ENCODE measurements around the gene LMAN2L.

The LMAN2L gene

DNA sequence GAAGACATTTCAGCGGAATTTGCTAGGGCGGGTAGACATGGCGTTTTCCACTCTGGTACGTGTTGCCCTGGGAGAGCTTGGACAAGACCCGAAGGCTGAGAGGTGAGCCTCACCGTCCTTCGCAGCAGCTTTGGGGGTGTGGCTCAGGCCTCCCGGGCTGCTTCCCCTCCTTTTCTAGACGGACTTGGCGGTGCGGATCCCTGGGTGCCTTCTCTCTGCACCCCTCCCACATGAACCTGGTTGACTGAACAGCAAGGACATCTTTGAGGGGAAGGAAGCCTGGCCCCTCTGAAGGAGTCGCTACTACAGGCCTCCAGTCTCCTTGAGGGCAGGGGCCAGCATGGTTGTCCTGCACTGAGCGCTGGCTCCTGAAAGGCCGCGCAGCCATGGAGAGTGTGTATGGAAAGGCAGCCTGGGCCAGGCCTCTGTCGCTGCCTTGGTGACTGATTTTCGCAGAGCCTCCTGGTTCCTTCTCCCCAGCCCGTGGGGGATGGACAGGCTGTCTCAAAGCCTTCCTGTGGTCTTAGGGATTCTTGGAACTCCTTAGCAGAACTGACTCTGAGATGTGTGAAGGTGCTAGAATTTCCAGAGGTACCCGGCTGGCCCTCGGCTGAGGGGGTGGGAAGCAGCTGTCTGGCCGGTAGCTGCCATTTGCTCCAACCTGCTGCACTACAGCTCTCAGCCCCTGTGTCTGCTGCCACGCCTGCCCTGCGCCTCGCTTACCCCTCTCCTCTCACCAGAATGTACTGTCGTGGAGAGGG lies 30.8 kb upstream of the LMAN2L start:
- H3K9ac ChIP-seq (ENCODE audit: low read length): no peak overlapping the region
- H3K4me1 ChIP-seq (ENCODE audit: control insufficient read depth, insufficient read depth, low read length): peaks cover 13% of the 10 kb centered on the region; the same call in 1 of the 2 replicates
- no peak overlapping the region for H3K27ac ChIP-seq (ENCODE audit: low read depth, low read length)
- no peak overlapping the region for H3K4me3 ChIP-seq (ENCODE audit: low read depth, low read length)
- no peaks in the 10 kb centered on the region for H3K9me3 ChIP-seq (ENCODE audit: control insufficient read depth, insufficient read depth, low read depth, low read length)
- H3K36me3 ChIP-seq (ENCODE audit: control insufficient read depth, insufficient read depth, low read length): no peaks in the 10 kb centered on the region
- H3K27me3 ChIP-seq (ENCODE audit: control insufficient read depth, insufficient read depth, low read length): no peaks in the 10 kb centered on the region

DNA sequence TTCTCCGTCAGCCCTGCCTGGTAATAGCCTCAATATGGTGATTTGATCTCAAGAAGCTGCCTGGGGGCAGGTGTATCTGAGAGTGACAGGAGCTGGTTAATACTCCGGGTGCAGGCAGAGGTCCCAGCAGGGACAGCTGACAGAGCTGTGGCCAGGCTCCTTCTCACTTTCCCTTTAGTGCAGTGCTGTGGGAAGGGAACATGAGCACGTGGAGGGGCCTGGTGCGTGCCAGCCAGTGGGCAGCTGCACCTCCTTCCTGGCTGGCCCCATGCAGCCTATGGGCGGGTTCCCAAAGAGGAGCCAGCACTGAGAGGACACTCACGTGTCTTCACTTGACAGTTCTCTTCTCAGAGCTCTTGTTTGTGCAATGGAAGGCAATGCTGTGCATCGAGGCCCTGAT lies 29.9 kb upstream of the LMAN2L start:
- H3K36me3 ChIP-seq (ENCODE audit: control insufficient read depth, insufficient read depth, low read length): no peaks in the 10 kb centered on the region
- no peak overlapping the region for H3K4me3 ChIP-seq (ENCODE audit: low read depth, low read length)
- H3K4me1 ChIP-seq (ENCODE audit: control insufficient read depth, insufficient read depth, low read length): peaks cover 13% of the 10 kb centered on the region; the same call in 1 of the 2 replicates

DNA sequence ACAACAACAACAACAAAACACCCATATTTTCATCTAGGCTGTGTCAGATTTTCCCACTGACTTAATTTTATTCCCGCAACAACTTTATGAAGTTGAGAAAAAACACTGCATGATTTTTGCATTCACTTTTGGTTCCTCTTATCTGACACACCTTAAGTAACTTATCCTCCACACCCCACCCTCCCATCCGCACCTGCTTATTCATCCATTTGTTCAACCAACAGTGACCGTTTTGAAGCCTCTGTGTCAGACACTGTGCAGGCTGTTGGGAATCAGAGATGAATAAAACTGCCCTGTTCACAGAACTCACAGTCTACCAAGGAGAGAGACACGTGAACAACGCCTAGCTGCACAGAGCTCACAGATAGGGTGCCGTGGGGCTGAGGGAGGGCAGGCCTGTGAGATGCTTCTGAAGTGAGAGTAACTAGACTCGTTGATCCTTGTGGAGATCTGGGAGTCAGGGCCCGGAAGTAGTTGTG lies 28.3 kb upstream of the LMAN2L start:
- Histone ChIP-seq H3K27me3 (ENCODE audit: control insufficient read depth, insufficient read depth, low read length) (no peaks in the 10 kb centered on the region), H3K36me3 (ENCODE audit: control insufficient read depth, insufficient read depth, low read length) (no peaks in the 10 kb centered on the region), H3K4me3 (ENCODE audit: low read depth, low read length) (no peak overlapping the region), H3K4me1 (ENCODE audit: control insufficient read depth, insufficient read depth, low read length) (peaks cover 27% of the 10 kb centered on the region), H3K27ac (ENCODE audit: low read depth, low read length) (no peak overlapping the region), H3K9me3 (ENCODE audit: control insufficient read depth, insufficient read depth, low read depth, low read length) (no peaks in the 10 kb centered on the region), H3K9ac (ENCODE audit: low read length) (no peak overlapping the region)

More for the DNA sequence above, 29.9 kb upstream of the LMAN2L start:
- Histone ChIP-seq H3K27me3 (ENCODE audit: control insufficient read depth, insufficient read depth, low read length) (no peaks in the 10 kb centered on the region), H3K9me3 (ENCODE audit: control insufficient read depth, insufficient read depth, low read depth, low read length) (no peaks in the 10 kb centered on the region), H3K27ac (ENCODE audit: low read depth, low read length) (no peak overlapping the region), H3K9ac (ENCODE audit: low read length) (no peak overlapping the region)

DNA sequence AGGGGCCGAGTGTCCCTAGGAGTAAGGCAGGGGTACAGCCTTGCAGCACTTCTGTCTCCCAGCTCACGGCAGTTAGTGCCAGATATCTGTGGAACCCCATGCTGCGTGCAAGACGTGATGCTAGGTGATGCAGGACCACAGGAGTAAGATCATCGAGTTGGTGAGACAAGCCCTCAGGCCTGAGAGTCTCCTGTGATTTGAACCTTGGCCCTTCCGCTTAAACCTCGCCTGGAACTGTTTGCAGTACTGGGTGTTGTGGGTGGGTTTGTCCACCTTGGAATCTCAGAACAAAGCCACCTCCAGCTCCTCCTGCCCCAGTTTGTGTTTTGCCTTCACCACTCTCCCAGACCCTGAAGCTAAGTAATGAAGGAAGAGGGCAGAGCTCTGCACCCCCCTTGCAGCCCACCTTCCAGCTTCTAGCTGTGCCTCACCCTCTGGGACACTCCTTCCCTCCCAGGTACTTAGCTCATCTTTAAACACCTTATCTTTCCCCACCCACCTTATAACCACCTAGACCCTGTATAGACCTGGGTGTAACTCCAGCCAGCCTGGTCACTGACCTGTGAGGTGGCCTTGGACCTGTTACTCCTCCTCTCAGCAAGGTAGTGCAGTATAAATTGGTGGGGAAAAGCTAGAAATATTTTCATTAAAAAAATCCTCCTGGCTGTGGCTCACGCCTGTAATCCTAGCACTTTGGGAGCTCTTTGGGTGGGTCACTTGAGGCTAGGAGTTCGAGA lies 27.4 kb upstream of the LMAN2L start:
- H3K4me1 ChIP-seq (ENCODE audit: control insufficient read depth, insufficient read depth, low read length): peaks cover 35% of the 10 kb centered on the region
- H3K36me3 ChIP-seq (ENCODE audit: control insufficient read depth, insufficient read depth, low read length): no peaks in the 10 kb centered on the region
- no peak overlapping the region for H3K9ac ChIP-seq (ENCODE audit: low read length)
- H3K27me3 ChIP-seq (ENCODE audit: control insufficient read depth, insufficient read depth, low read length): no peaks in the 10 kb centered on the region
- no peak overlapping the region for H3K4me3 ChIP-seq (ENCODE audit: low read depth, low read length)
- H3K9me3 ChIP-seq (ENCODE audit: control insufficient read depth, insufficient read depth, low read depth, low read length): no peaks in the 10 kb centered on the region
- H3K27ac ChIP-seq (ENCODE audit: low read depth, low read length): no peak overlapping the region

DNA sequence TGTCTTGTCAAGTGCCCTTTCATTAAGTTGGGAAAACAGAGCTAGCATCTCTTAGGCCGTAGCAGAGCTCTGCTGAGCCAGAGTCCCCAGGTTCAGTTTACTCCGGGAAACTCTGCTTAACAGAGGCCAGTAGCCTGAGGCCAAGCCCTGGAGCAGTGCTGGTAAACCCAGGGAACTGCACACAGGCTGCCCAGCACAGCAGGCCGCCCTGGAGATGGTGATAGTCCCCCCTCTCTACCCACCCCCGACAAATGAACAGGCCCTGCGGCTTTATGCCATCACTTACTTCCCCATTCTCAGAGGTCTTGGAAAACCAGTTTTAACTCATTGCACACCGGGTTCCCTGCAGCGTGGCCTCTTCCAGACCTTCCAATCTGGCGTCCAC lies 24.4 kb upstream of the LMAN2L start:
- peaks cover 47% of the 10 kb centered on the region for H3K4me1 ChIP-seq (ENCODE audit: control insufficient read depth, insufficient read depth, low read length)
- peak overlapping the region; percentile 10 for H3K9ac ChIP-seq (ENCODE audit: low read length)
- H3K9me3 ChIP-seq (ENCODE audit: control insufficient read depth, insufficient read depth, low read depth, low read length): no peaks in the 10 kb centered on the region
- H3K36me3 ChIP-seq (ENCODE audit: control insufficient read depth, insufficient read depth, low read length): no peaks in the 10 kb centered on the region
- peak overlapping the region; percentile 85 for H3K4me3 ChIP-seq (ENCODE audit: low read depth, low read length)
- H3K27ac ChIP-seq (ENCODE audit: low read depth, low read length): 0 out of 2 replicates have a peak overlapping the region, but pooled peaks have one; percentile 14
- peaks cover 4% of the 10 kb centered on the region; the same call in 1 of the 2 replicates for H3K27me3 ChIP-seq (ENCODE audit: control insufficient read depth, insufficient read depth, low read length)

DNA sequence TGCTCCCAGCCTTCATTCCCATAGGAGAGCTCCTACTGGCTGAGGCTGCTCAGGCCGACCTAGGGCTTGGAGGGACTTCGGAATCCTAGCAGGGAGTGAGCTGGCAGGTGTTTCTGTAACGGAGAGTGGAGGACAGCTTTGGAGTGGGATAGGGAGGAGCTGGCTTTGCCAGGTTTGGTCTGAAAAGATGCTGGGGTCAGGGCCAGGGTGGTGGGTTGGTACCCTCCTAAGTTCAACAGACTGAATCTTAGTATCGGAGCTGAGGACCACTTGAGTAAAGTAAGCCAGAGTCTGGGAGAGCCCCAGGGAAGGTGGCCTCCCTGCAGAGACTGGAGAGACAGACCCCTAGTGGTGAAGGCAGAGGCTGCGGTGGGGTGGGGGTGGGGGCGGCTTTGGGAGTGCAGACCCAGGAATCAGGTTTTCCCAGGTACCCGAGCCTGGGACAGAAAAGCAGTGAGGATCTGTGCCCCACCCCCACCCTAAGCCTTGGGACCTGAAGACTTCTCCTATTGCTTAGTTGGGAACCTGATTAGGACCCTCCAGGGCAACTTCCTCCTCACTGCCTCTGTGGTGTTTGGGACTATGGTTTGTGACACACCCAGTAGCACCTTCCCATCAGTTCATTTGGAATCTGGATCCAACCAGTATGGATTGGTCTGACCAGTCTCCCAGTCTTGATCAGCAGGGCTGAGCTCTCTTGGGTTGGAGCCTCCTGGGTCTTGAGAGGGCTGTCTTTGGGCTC lies 23.8 kb upstream of the LMAN2L start:
- Histone ChIP-seq H3K27ac (ENCODE audit: low read depth, low read length) (0 out of 2 replicates have a peak overlapping the region, but pooled peaks have one; percentile 14), H3K4me1 (ENCODE audit: control insufficient read depth, insufficient read depth, low read length) (peaks cover 52% of the 10 kb centered on the region), H3K9me3 (ENCODE audit: control insufficient read depth, insufficient read depth, low read depth, low read length) (no peaks in the 10 kb centered on the region)

DNA sequence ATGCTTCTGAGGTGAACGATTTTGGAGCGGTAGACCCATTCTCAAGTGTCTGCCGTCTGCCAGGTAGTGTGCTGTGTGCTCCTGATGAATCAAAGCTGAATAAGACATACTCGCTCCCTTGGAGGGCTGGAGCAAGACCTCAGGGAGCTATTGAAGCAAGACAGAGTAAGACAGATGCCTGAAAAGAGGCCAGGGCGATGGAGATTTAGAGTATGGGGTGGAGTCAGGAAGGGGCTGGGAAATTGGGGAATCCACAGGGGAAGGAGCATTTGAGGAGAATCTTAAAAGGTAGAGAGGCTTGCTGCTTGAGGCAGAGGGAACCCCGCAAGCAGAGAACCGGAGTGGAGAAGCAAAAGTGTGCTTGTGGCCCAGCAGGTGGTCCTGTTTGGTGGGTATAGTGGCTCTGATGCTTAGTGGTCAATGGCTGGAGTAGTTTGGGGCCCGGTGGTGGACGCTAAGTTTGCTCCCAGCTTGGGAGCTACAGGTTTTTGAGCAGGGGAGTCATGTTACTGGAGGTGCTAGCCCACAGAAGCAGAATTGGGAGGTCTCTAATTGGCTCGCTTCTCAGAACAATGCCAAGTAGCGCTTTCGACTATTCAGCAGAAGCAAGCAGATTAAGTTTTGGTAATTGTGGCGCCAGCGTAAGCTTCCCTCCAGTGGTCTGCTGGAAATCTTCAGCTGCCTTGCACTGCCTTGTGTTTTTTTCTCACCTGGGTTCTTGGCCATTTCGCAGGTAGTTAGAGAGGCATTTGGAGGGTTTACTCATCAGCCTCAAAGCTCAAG lies 22.9 kb upstream of the LMAN2L start:
- no peak overlapping the region for H3K27ac ChIP-seq (ENCODE audit: low read depth, low read length)
- no peak overlapping the region for H3K9ac ChIP-seq (ENCODE audit: low read length)
- no peaks in the 10 kb centered on the region for H3K36me3 ChIP-seq (ENCODE audit: control insufficient read depth, insufficient read depth, low read length)
- H3K4me1 ChIP-seq (ENCODE audit: control insufficient read depth, insufficient read depth, low read length): peaks cover 52% of the 10 kb centered on the region
- peak overlapping the region; percentile 85 for H3K4me3 ChIP-seq (ENCODE audit: low read depth, low read length)
- peaks cover 4% of the 10 kb centered on the region; the same call in 1 of the 2 replicates for H3K27me3 ChIP-seq (ENCODE audit: control insufficient read depth, insufficient read depth, low read length)
- no peaks in the 10 kb centered on the region for H3K9me3 ChIP-seq (ENCODE audit: control insufficient read depth, insufficient read depth, low read depth, low read length)

More for the DNA sequence above, 23.8 kb upstream of the LMAN2L start:
- peaks cover 4% of the 10 kb centered on the region; the same call in 1 of the 2 replicates for H3K27me3 ChIP-seq (ENCODE audit: control insufficient read depth, insufficient read depth, low read length)
- H3K9ac ChIP-seq (ENCODE audit: low read length): peak overlapping the region; percentile 10
- H3K36me3 ChIP-seq (ENCODE audit: control insufficient read depth, insufficient read depth, low read length): no peaks in the 10 kb centered on the region
- H3K4me3 ChIP-seq (ENCODE audit: low read depth, low read length): peak overlapping the region; percentile 85

DNA sequence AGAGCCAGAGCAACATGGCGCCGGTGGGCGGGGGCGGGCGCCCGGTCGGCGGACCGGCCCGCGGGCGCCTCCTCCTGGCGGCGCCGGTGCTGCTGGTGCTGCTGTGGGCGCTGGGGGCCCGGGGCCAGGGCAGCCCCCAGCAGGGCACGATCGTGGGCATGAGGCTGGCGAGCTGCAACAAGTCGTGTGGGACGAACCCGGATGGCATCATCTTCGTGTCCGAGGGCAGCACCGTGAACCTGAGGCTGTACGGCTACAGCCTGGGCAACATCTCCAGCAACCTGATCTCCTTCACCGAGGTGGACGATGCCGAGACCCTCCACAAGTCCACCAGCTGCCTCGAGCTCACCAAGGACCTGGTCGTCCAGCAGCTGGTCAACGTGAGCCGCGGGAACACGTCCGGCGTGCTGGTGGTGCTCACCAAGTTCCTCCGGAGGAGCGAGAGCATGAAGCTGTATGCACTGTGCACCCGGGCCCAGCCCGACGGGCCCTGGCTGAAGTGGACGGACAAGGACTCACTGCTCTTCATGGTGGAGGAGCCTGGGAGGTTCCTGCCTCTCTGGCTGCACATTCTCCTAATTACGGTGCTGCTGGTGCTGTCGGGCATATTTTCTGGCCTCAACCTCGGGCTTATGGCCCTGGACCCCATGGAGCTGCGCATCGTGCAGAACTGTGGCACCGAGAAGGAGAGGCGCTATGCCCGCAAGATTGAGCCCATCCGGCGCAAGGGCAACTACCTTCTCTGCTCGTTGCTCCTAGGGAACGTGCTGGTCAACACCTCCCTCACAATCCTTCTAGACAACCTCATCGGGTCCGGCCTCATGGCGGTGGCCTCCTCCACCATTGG lies 21.3 kb upstream of the LMAN2L start:
- Histone ChIP-seq H3K27ac (ENCODE audit: low read depth, low read length) (no peak overlapping the region), H3K9ac (ENCODE audit: low read length) (peak overlapping the region; percentile 49), H3K36me3 (ENCODE audit: control insufficient read depth, insufficient read depth, low read length) (no peaks in the 10 kb centered on the region), H3K4me3 (ENCODE audit: low read depth, low read length) (peak overlapping the region; percentile 85), H3K27me3 (ENCODE audit: control insufficient read depth, insufficient read depth, low read length) (peaks cover 4% of the 10 kb centered on the region; the same call in 1 of the 2 replicates), H3K9me3 (ENCODE audit: control insufficient read depth, insufficient read depth, low read depth, low read length) (no peaks in the 10 kb centered on the region), H3K4me1 (ENCODE audit: control insufficient read depth, insufficient read depth, low read length) (peaks cover 52% of the 10 kb centered on the region)

DNA sequence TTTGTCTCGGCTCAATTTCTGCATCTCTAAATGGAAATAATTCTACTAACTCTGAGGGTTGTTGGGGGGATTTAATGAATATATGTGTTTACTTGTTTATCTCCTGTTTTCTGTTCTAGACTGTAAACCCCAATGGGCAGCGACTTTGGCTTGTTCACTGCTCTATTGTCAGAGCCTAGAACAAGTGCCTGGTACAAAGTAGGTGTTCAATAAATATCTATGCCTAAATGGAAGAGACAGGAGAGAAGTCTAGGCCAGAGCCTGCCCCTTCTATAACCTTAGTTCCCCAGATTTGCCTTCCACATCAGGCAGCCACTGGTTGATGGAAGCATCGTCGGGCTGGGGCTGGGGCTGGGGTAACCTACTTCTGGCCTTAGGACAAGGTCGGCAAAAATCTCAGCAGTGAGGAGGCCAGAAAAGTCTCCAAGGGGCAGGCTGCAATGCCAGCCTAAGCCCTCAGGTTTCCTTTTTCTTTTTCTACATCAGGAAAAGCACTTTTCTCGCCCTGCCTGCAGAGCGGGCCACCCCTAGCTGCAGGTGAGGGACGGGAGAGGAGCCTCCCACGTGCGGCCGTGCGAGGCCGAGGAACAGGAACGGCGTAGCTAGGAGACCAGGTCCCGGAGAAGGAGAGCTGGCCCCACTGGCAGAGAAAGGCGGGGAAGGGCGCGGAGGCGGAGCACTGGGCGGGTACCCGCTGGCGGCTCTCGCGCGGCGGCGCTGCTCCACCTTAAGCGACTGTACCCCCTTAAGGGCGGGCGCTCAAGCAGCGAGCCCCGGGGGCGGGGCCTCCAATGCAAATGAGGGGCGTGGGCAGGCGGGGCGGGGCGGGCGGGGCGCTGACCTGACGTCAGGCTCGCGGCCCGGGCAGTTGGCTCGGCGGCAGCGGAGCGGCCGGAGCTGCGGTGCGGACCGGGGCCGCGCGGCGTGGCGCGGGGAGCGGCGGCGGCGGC lies 20.4 kb upstream of the LMAN2L start, which contains the start of gene CNNM4:
TSS of gene CNNM4 (plus strand) at position 867 of the 950 bp plus-strand sequence. CDS start 98 bp downstream, outside the sequence.
- peaks cover 52% of the 10 kb centered on the region for H3K4me1 ChIP-seq (ENCODE audit: control insufficient read depth, insufficient read depth, low read length)
- peak within 1 kb of the TSS; percentile 85 for H3K4me3 ChIP-seq (ENCODE audit: low read depth, low read length)
- peak within 1 kb of the TSS; percentile 51 for H3K9ac ChIP-seq (ENCODE audit: low read length)
- H3K27ac ChIP-seq (ENCODE audit: low read depth, low read length): no peak within 1 kb of the TSS
- H3K36me3 ChIP-seq (ENCODE audit: control insufficient read depth, insufficient read depth, low read length): no peaks in the 10 kb centered on the region
- peaks cover 4% of the 10 kb centered on the region; the same call in 1 of the 2 replicates for H3K27me3 ChIP-seq (ENCODE audit: control insufficient read depth, insufficient read depth, low read length)
- H3K9me3 ChIP-seq (ENCODE audit: control insufficient read depth, insufficient read depth, low read depth, low read length): no peaks in the 10 kb centered on the region

Measured in HUES6 (cell line).